RPMI7951 (cell line): ENCODE results near the gene FAM24B. TPM values are rescaled to one million over a fixed set of nuclear protein-coding genes. Genes with fewer than 3 reads are reported as not detected.

Experiments used
- DNase-seq: peaks from one replicate; pipeline ENCODE4 v3.0.0-alpha.2; 2012; ENCODE audit warnings: low read depth
- total RNA-seq: library from RNA; depleted of rRNA; stranded (reverse); fragments of >200 nt; shearing (Covaris generic); gene quantifications from 2 replicates; pipeline ENCODE4 v1.2.3, GENCODE V29; 2014; rRNA removed

FAM24B gene
- total RNA-seq, 1 experiment from 2014 or later, result 3.4 TPM

GRCh38 chr10:122828716-122829255 is 50.6 kb downstream of the FAM24B start:
- DNase-seq, result no peak

DNA sequence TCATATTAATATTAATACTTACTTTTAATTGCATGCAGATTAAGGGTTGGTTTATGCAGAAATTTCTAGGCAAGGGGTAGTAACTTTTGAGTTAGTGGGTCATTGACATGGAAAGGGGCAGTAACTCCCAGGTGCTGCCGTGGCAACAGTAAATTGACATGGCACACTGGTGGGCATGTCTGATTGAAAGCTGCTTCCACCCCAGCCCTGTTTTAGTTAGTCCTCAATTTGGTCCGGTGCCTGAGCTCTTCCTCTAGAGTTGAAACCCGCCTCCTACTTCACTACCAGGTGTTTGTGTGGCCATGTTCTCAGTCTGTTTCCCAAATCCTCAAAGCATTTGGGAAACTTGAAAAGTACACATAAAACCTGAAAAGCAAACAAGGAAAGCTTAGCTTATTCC is 52.1 kb downstream of the FAM24B start:
- no peak for DNase-seq

GRCh38 chr10:122822973-122823690 is 56.2 kb downstream of the FAM24B start:
- DNase-seq, result no peak

DNA sequence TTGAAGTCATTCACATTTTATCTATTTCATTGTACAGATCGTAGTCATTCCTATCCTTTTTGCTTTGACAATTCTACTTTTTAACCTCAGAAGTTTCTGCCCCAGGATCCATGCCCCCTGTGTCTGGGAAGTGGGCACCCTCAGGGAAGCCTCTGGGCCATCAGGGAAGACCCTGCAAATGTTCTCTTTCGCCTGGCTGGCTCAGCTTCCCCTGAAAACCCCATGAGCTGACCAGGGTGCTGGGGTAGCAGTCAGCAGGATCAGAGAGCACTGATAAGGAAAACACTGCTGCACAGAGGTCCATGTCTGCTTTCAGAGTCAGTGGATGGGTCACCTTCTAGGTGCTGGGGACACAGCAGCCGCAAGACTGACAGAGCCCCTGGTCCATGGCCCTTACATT is 57.6 kb downstream of the FAM24B start:
- DNase-seq, result no peak

DNA sequence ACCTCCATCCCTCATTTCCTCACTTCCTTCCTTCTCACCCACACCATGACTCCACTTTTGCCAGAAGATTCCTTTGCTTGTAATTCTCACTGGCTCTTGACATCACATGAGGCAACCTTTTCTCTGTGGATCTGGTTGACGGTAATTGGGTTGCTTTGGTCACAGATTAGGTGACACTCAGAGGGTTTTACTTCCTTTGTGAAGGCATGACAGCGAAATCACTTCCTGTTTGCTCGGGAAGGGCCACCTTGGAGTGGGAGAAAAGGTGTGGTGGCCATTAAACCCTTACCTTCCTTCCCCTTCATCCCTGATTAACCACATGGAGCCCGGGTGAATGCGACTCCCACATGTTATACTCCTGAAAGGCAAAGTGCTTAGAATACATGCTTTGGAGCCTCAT is 63.9 kb downstream of the FAM24B start:
- no peak for DNase-seq

- no peak for DNase-seq
Observed at GRCh38 chr10:122814493-122814892, 64.9 kb downstream of the FAM24B start.

GRCh38 chr10:122812751-122813150 is 66.6 kb downstream of the FAM24B start:
- DNase-seq, result no peak

- DNase-seq, result no peak
Observed at GRCh38 chr10:122802282-122802681, 77.1 kb downstream of the FAM24B start.

Other genes with a start within 250 kb of the FAM24B start
- not detected in 2 replicates for gene C10orf120, start 179.7 kb downstream of the FAM24B start, total RNA-seq
- 0.48 and 0.59 TPM in 2 replicates for gene CUZD1, start 33.7 kb downstream of the FAM24B start, total RNA-seq
- not detected in 2 replicates for gene FAM24A, start 31.0 kb upstream of the FAM24B start, total RNA-seq
- 6.1 and 6.4 TPM in 2 replicates for gene C10orf88, start 74.6 kb upstream of the FAM24B start, total RNA-seq
- gene PSTK, start 100.8 kb upstream of the FAM24B start, total RNA-seq, result 7.4 and 8.5 TPM in 2 replicates
- gene IKZF5, start 129.2 kb upstream of the FAM24B start, total RNA-seq, result 2.6 and 4.4 TPM in 2 replicates
- gene ACADSB, start 129.4 kb upstream of the FAM24B start, total RNA-seq, result 3.8 and 4.2 TPM in 2 replicates